ENCODE measurements around the gene GLIS1.

GLIS1 gene

DNA sequence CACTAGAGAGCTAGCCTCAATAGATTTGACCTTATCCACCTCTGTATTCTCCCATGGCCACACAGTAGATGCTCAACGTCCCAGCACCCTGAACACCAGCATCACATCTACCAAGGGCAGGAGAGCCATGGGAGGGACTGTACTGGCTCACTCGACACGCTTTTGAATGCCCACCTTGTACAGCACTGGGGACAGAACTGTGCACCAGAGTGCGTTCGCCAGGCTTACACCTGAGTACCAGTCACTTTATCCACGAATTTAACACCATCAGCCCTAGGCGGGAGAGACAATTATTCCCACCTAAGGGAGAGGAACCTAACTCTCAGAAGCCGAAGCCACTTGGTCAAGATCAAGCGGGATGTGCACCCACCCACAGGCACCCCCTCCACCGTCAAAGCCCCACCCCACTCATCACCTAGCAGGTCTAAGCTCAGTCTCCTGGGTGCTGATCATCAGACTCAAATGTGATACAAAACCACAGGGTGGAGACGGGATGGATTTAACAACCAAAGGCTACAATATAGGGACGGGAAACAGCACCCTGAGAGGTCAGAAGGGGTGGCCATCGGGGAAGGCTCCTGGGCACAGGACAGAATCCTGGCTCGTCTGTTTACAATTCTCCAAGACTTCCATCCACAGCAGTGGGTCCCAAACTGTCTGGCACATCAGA, 110.5 kb downstream of the GLIS1 start:
- DNase-seq = no peak

DNA sequence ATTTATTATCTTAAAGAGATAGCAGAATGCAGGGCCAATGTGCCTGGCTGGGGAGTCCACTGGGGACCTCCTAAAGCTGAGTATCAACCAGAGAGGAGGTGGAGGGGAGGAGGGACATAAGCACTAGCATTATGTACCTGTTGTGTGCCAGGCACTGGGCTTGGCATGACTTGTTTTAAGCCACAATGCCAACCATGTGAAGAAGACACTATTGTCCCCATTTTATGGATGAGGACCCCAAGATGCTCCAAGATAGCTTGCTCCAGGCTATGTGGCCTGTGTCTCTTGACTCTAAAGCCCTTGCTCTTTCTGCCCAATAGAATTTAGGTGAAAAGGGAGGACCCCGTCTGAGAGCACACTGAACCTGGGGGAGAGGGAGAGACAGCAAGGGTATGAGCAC, 111.3 kb downstream of the GLIS1 start:
- DNase-seq = no peak

DNA sequence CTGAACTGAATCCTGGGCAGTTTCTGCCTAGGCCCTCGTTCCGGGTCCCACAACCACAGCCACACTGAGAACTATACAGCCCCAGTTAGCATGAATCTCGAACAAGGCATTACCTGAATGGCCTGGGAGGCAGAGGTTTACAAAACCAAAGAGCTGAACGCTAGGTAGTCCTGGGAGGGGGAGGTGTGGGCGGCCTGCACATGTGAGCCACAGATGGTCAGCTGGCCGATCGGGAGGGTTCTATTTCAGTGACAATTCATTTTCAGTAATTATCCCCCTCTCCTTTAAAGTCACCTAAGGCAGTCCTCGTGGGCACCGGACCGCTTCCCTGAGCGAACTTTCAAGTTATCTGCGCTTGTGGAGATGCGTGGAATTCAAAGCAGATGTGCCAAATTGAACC, 111.9 kb downstream of the GLIS1 start:
- DNase-seq = no peak

DNA sequence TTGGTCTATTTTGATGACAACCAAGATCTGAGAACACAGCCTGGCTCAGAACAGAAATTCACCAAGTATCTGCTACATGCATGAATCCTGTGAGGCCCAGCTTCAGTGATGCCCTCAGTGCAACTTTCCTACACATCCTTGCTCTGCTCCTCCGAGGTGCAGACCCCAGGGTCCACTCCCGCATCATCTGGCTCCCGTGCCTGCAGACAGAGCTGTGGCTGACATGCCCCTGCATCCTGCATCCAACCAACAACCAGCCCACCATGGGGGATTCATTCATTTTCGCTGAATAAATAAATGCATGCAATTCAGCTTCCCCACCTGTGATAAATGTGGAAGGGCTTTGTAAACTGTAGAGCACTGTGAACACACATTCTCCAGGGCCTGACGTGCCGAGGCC, 112.3 kb downstream of the GLIS1 start:
- no peak for DNase-seq

DNA sequence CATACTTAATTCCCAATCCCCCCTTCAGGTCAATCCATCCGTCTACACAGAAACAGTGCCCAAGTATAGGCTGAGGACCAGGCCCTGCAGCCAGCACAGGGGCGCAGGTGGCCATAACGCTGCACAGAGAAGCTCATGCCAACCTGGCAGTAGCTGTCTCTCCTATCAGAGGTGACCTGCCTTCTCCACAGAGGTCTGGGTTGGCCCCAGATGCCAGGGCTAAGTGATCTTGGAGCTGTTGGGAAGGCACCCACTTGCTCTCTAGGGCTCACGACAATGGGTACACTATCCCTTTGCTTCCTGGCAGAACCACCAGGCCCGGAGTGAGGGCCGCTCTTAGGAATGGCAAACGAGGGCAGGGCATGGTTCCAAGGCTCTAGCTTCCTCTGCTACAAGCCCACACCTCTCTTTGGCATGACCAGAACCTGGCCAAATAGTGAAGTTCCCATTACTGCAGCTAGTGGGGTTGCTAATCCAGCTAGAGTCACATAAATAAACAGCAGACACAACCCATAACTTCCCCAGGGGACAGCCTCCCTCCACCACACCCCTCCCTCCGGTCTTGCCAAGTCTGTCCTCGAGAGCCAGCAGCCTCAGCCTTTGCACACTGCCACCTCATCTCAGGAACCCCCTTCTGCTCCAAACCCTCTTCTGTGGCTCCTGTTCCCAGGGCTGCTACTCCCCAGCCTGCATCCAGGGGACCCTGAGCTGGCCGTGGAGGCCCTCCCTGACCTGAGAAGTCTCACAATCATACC, 113.0 kb downstream of the GLIS1 start:
- DNase-seq = no peak

DNA sequence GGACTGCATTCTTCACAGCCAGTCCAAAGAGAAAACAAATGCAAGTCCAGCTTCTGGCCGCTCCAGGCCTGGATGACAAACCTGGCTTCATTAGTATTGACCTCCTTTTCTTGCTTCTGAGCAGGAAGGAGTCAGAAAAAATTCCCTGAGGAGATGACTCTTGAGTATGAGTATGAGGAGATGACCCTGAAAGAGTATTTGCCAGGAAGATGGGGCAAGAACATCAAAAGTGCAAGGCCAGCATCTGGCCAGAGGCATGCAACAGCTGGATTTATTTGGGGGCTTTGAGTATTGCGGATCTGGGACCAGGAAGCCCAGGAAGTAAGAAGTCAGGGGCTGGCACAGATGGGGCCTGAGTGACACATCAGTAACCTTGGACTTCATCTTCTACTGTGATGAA, 113.9 kb downstream of the GLIS1 start:
- DNase-seq = no peak

DNA sequence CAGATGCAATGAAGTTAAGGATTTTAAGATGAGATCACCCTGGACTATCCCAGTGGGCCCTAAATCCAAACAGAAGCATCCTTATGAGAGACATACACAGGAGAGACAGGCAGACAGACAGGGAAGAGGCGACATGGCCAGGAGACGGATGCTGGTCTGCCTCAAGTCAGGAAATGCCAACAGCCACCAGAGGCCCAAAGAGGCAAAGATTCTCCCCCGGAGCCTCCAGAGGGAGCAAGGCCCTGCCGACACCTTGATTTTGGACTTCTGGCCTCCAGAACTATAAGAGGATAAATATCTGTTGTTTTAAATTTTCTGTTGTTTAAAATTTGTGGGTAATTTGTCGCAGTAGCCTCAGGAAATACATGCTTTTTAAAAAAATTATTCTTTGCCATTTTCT, 116.4 kb downstream of the GLIS1 start:
- no peak for DNase-seq

DNA sequence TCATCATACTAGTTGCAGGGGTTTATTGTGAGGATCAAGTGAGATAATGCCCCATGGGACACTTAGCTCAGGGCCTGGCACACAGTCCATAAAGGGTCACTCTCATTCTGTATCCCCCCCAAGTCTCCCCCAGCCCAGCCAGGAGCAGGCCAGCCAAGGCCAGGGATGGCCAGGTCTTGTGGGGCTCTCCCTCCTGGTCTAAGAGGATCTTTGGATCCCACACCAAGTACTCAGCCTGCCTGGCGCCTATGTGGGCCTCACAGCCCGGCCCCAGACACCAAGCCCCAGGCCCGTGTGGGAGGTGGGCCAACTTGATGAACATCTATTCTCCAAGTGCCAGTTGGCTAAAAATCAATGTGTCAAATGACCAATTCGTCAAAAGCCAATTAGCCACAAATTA, 117.8 kb downstream of the GLIS1 start:
- no peak for DNase-seq

- DNase-seq = no peak
Observed at GRCh38 chr1:53620061-53620855, 118.7 kb downstream of the GLIS1 start.

DNA sequence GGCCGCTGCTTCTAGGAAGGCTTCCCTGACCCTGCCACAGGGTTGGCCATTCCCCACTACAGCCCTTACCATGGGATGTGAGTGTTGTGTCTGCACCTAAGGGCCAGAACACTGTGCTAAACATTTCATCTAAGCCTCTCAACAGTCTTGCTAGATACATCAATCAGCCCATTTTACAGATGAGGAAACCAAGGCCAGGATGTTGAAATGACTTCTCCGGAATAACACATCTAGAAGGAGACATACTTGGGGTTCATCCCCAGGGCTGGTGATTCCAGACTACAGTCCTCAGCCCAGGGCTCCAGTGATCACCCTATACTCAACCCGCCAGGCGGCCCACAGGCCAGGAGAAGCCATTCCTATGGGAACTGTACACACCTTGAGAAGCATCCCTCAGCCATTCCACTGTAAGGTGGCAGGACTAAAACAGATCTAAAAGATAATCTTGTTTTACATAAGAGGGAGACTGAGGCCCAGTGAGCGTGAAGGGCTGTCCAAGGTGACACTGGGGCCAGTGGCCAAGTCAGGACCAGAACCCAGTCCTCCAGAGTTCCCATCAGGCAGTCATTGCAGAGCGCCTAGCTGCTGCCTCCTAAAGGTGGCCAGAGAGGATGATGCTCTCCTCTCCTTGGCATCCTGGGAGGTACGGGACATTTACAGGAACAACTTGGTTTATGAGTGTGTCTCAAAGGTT, 119.5 kb downstream of the GLIS1 start:
- DNase-seq = no peak

DNA sequence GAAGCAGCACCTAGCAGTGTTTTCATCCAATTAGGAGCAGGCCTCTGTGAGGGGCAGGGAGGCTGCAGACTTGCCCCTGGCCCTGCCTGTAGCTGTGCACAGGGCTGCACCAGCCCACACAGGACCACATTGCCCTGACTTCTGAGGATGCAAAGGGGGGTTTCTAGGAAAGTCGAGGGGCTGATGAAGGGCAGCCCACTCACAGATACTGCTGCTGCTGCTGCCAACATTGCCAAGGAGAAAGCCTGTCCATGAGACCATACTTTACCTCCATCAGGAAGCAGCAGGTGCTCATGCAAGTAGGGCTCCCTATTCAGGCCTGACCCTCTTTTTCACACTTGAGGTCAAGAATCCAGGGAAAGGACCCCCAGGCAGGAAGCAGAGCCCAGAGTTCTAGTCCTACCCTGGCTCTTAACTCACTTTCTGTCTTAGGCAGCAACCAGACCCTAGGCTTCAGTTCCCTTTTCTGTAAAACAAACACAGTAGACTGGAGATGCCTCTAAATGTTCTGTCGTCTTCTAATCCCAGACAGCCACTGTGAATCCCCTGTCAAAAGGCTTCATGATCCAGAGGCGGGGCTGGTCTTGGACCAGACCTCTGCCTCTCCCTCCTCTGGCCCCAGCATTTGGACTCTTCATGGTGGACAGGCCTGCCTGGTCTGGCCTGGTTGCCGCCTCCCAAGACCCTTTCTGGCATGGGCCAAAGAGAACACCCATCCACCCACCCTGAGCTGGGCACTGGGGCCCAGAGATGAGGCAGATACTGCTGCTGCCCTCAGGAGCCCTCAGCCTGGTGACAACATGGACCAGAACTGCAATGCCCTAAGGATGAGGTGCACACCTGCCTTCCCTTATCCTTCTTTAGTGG, 120.2 kb downstream of the GLIS1 start:
- DNase-seq = no peak

DNA sequence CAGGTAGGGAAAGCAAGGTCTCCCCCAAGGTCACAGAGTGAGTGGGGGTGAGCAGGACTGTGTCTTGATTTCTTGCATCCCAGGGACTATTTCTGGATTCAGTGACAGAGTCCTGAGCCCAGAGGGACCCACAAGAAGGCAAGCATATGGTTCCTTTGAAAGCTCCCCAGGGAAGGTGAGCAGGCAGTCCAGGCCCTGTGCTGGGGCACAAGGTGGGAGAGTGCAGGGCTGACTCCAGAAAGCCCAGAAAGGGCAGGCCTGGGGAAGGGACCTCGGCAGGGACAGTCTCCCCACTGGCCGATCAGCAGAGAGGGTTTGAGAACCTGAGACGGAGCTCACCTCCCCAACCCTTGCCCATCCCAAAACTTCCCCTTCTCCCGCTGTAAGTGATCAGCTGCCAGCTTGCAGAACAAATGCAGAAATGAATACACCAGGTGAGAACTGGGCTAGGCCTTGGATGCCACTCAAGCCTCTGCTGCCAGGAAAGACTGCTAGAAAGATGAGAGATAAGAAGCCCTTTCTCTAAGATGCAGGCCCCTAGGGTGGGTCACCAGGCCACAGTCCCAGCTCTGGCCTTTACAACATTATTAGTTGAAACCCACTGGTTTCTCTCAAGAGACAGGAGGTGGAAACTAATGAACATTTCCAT, 121.0 kb downstream of the GLIS1 start:
- no peak for DNase-seq

DNA sequence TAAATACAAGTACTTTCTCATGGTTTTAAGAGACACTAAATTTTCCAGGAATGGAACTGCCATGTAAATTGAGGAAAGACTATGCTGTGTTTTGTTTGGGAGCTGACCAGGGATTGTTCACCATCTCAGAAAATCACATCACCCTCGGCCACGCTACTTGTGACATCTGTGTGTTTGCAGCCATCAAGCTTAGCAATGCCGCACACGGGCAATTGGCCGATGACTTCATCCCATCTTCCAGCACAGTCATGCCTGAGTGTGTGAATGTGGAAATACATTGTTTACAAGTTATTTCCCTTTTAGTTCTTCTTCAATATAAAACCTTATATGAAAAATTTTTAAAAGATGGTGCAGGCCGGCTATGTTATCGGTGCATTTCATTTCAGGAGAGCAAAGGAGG, 121.6 kb downstream of the GLIS1 start:
- DNase-seq = no peak

DNA sequence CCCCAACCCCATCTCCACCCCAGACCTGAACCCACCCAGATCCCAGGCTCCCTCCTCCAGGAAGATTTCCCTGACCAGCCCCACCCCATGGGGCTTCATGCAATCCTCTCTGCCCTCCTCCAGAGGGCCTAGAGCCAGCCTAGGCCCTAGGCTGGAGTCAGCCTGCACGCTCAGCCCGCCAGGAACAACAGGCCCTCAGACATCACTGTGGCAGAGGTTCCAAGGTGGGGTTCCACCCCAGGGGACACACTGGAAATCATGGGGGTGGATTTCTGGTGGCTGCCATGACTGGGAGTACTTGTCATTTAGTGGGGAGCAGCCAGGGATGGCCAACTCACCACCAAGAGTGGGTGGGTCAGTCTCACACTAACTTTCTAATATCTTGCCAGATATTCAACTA, 122.0 kb downstream of the GLIS1 start:
- DNase-seq = no peak

DNA sequence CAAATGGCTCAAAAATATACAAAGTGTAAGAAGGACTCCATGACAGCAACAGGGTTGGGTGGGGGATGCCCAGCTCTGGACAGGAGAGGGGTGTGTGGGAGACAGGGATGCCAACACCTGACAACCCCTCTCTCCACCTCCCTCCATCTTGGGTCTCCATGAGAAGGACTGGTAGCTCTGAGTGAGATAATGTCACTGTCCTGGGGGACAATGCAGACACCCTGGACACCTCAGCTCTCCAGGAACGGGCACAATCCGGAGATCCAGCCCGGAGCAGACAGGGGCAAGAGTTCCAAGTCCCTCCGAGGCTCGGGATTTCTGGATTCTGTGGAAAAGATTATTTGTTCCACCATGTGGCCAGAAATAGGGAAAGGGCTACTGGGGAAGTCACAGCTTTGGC, 122.5 kb downstream of the GLIS1 start:
- no peak for DNase-seq

- no peak for DNase-seq
Observed at GRCh38 chr1:53615101-53615500, 123.9 kb downstream of the GLIS1 start.

DNA sequence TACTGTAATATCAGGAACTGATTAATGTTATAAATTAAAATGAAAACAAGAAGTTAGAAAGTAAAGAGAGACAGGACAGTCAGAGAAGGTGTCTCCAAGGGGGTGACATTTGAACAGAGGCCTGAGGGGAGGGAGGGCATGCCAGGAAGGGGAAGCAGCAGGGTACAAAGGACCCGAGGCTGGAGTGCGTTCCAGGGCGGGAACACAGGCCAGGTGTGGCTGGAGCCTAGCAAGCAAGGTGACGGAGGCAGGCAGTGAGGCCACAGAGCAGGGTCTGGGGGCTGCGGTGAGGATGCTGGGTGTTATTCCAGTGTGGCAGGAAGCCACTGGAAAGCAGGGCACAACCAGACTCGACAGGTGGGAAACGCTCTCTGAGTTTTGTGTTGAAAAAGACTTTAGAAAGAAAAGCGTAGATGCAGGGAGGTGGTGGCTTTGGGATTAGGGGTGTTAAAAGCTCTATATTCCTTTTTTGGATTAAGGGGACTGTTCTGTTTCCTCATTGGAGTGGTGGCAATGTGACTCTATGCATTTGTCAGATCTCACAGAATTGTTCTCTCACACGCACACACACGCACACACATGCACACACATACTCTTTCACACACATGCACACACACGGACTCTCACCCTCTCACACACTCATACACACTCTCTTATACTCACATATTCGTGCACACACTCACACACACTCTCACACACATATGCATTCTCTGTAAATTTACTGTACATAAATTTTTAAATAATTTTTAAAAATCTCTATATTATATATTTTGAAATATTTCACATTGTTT, 124.5 kb downstream of the GLIS1 start:
- DNase-seq = no peak

GRCh38 chr1:53608676-53609075, 130.3 kb downstream of the GLIS1 start:
- no peak for DNase-seq

GRCh38 chr1:53608071-53608470, 130.9 kb downstream of the GLIS1 start:
- DNase-seq = no peak

GRCh38 chr1:53606651-53607051, 132.3 kb downstream of the GLIS1 start:
- DNase-seq = no peak

- DNase-seq = no peak
Observed at GRCh38 chr1:53606197-53606596, 132.8 kb downstream of the GLIS1 start.

All from NCI-H2171 (cell line).